HL-60 (cell line): Measurements from ENCODE around the gene TTC32.

Experiments
- CTCF ChIP-seq: IDR thresholded peaks from one replicate; pipeline ENCODE4 v1.5.1; 2011; ENCODE audit warnings: low read length, control low read depth, inconsistent platforms; ENCODE audit not compliant: insufficient read depth
- GABPA ChIP-seq: IDR thresholded peaks from 2 replicates; pipeline ENCODE4 v1.6.1; 2012; ENCODE audit warnings: low read depth

- TF ChIP-seq CTCF (no peak), GABPA (no peak)
These were observed 35.0 kb downstream of the TTC32 start for GRCh38 chr2:19866771-19867170.
